Measurements from ENCODE around the gene SEPTIN5.

SEPTIN5 gene

DNA sequence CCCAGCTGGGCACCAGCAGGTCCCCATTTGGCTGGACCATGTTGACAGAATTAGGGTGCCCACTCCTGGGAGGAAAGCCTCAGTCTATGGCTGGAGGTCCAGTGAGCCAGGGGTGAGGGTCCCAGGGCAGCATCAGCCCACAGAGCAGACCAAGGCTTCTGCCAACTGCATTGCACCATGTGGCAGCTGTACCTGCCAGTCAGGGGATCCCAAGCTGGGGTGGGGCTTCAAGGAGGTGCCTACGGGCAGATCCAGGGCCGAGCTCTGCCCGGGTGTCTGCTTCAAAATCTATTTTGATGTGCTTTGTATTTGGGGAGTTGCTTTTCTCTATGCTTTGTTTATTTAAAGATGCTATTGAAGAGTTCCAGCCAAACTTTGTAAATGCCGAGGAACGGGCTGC is 19.5 kb downstream of the SEPTIN5 start:
- no peak for DNase-seq (ENCODE audit: low read depth)

DNA sequence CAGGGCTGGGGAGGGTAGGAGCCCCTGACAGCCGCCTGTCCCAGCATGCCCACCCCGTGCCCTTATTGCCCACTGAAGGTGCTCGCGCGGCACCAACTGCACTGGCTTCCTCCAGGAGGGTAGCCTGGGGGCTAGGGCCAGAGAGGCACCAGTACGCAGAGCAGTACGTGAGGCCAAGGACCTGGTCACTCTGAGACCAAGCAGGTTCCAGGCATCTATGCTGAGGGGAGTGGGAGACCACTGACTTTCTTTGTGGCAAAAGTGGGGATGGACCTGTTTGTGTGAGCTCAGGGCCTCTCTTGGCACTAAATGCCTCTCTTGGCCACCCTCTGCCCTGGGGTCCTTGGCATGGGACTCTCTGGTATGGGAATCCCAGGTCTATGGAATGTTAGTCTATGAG is 19.9 kb downstream of the SEPTIN5 start:
- no peak for DNase-seq (ENCODE audit: low read depth)

DNA sequence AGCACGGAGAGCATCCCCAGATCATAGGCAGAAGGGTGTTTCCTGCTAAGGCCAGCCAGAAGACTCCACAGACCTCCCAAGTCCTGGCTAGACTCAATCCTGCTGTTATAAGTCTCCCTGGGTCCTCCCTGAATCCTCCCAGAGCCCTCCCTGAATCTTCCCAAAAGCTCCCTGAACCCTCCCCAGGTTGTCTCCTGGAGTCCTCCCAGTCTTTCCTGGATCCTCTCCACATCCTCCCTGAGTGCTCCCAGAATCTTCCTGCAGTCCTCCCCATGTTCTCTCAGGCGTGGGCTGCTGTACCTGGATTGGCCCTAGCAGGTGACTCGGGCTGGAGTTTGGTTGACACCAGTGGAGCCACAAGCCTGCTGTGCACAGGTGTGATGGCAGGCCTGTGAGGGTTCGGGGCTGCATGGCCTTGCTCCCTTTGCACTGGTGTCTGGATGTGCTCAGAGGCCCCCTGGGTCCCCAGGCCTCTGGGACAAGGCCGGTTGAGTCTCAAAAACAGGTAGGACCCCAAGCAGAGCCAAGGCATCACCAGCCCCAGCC is 20.6 kb downstream of the SEPTIN5 start:
- DNase-seq (ENCODE audit: low read depth) = no peak

DNA sequence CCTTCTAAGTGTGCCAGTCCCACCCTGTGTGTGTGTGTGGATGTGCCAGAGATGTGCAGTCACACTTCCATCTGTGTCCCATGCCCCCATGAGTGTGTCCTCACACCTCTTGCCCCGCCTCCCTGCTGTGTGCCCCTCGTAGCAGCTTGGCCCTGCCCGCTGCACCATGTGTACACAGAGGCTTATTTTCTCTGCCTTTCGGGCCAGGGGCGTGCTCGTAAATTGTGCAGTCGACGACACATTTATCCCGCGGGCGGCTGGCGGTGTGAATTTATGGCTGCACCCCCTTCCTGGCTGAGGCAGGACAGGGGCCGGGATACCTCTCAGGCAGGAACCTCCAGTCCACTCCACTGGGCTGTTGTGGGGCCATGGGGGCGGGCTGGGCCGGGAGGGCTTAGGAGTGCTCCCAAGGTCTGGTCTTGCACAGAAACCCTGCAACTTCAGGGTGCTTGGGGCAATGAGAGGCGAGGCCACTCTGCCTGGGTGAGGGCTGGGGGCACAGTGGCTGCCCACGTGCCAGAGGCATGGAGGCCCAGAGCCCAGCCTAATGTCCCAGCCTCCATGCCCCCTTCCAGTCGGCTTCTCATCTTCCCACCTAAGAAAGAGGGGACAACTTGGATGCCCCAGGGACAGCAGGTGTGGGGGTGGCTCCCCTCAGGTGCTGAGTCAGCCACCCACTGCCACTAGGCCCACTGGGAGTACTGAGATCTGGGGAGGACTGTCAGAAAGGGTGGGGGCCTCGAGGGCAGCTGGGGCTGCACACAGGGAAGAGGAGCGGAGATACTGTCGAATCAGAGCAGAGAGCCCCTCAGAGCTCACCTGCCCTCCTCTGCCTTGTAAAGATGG is 21.6 kb downstream of the SEPTIN5 start:
- DNase-seq (ENCODE audit: low read depth) = no peak

DNA sequence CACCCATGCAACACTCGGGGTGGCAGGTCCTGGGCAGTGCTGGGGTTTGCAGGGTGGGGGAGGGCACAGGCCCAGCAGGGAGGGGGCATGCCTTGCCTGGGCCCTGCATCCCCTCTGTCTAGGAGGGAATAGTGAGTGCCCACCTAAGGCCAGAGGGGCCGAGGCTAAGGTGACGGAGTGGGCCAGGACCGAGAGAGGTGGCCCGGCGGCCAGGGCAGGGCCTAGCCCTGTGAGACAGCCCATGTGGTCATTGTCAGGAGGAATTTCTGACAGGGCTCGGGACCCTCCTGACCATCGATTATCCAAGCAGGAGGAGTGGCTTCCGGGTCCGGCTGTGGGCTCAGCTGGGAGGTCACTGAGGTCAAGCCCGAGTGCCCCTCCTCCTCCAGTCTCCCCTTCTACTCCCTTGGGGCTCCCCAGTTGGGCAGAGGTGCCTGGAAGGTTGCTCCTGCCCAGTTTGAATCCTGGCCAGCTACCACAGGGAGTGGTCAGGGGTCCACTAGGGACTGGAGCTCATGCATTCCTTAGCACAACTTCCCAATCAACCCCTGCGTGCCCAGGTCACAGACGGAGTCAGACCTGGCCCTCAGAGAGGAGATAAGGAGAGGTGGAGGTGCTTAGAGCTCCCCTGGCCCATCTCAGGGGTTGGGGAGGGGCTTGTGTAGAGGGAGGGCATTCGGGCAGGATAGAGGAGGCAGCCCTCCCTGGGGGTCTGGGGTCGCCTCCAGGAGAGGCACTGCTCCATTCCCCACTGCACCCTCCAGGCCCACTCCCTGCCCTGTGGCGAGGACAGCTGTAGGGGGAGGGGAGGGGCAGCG is 23.8 kb downstream of the SEPTIN5 start:
- DNase-seq (ENCODE audit: low read depth) = no peak

DNA sequence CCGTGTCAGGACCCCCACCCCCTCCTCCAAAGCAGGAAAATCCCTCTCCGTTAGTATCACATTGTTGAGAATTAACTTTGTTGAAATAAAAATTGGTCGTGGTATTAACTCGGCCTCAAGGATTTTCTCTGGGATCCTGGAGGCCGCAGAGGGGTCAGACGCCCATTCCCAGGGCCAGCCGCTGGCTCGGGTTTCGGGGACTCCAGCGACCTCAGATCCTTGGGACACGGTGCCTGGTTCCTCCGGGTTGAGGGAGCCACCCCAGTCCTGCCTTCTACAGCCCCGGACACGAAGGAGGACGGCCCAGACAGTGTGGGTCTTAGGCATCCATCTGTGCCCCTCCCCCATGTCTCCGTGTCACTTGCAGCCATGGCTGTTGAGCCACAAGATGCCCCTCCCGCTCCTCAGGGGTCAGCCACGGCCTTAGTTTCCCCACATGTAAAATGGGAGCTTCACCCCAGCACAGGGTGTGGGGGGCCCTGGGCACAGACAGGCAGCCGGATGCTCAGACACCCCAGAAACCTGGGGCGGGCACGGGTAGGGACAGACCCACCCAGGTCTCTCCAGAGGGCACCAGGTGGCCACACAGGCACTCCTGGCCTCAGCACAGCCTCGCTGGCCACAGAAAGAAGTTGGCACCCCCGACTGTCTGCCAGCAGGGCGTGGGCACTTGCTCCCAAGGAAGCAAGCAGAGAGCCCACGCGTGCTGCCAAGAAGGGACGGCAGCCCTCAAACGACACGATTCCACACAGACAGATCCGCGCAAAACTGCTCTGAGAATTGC is 24.6 kb downstream of the SEPTIN5 start:
- DNase-seq (ENCODE audit: low read depth) = no peak

DNA sequence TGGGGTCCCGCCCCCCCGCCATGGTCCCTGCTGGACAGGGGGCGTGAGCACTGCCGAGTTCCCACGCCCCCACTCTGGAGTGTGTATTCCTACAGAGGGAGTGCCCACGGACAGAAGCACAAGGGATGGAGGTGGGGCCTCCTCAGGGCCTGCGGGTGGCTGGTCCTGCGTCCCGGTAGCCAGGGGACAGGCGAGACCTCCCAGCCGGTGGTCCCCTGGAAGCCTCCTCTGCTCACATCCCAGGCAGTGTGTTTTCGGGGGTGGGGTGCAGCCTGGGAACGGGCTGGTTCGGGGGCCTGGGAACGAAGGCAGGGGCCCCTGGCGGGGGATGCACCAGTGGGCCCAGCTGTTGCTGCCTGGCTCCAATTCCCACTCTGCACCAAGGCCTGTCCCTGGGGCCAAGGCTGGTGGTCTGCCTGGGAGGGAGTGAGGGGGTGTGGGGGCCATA is 25.2 kb downstream of the SEPTIN5 start:
- no peak for DNase-seq (ENCODE audit: low read depth)

DNA sequence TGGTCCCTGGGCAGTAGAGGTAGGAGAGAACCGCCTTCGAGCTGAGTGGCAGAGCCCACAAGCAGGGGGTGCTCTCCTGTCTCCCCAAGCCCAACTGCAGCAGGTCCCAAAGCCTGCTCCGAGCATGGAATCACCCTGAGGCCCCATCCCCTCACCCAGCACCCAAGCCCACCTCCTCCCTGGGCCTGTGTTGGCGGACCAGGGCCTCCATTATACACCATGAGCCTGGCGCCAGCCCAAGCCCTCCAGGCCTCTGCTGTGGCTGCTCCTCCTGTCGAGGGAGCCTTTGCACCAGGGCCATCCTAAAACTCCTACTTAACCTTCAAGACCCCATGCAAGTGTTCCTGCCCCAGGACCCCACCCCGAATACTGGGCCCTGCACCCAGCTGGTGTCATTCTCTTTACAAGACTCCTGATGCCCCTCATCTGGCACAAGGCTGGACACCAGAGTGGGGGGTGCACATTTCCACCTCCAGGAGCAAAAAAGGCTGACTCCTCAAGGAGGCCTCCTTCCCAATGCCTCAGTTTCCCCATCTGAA is 25.7 kb downstream of the SEPTIN5 start:
- no peak for DNase-seq (ENCODE audit: low read depth)

DNA sequence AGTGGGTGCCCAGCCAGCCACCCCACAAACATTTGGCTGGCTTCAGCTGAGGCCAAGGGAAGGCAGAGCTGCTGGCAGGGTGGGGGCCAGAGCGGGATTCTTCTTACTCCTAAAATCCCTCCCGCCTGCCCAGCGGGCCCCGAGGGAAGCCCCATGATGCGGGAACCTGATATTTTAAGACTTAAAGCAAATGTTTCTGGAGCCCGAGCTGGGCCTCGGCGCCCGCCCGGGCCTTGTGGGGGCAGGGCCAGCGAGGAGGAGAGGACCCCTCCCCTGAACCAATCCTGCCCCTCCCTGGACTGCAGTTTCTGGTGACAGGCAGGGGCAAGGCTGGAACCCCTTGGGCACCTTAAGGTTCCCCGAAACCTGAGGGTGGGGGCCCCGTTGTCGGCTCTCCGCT is 26.3 kb downstream of the SEPTIN5 start:
- no peak for DNase-seq (ENCODE audit: low read depth)

DNA sequence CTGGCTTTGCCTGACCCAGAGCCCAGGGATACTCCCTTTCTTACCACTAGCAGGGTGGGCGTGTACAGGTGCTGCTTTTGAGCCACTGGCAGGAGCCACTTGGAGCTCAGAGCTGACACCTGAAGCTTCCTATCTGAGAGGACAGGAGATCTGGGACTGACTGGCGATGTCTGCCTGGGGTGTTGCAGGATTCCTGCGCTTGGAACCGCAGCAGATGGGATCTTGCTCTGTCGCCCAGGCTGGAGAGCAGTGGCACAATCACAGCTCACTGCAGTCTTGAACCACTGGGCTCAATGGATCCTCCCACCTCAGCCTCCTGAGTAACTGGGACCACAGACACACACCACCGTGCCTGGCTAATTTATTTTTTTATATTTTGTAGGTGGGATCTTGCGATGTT is 26.8 kb downstream of the SEPTIN5 start:
- no peak for DNase-seq (ENCODE audit: low read depth)

DNA sequence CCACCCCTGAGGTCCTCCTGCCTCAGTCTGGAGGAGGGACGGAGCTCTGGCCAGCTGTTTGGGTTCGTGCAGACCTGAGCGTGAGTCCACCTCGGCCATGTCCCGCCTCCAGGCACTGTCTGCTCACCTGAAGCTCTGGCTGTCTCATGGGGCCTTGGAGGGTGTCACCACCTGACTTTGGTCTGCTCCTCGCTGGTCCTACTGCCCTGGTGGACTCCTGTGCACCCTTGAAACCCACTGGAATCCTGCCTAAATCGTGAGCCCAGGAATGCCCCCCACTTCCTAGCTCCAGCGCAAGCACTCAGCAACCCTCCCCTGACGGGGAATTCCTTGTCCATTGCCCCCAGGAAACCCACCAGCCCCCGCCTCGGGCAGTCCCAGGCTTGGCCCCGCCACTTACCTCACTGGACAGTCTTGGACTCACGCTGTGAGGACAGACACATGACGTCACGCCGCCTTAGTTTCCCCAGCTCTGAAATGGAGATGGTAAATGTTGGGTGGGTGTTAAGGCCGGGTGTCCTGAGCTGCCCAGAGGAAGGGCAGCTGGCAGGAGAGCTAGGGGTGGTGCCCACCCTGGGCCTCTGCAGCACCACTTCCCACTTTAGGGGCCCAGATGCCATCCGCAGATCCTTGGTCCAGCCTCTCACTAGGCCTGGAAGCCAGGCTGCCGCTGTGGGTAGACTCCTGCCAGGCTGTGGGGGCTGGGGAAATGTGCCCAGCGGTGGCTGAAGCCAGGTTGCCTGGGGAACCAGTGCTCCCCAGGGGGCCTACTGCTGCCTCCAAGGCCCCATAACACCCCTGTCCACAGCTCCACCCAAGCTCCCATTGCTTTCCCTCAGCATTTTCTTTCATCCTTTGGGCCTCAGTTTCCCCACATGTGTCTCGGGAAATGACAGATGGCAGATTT is 28.1 kb downstream of the SEPTIN5 start:
- no peak for DNase-seq (ENCODE audit: low read depth)

DNA sequence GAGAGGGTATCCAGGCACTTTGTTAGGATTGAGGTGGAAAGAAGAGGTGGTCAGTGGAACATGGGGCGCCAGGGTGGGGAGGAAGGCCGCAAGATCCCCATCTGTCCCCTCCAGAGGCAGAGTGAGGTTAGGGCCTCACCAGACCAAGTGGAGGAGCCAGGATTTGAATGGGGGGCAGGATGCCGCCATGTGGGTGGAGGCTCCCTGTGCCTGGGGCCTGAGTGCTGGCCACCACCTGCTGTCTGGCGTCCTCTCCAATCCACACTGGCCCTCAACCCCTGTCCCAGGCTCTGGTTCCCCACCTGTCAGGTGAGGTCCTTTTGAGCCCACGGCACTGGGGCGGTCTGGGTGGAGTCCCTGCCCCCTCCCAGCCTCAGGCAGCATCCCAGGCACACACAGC is 28.8 kb downstream of the SEPTIN5 start:
- DNase-seq (ENCODE audit: low read depth) = no peak

DNA sequence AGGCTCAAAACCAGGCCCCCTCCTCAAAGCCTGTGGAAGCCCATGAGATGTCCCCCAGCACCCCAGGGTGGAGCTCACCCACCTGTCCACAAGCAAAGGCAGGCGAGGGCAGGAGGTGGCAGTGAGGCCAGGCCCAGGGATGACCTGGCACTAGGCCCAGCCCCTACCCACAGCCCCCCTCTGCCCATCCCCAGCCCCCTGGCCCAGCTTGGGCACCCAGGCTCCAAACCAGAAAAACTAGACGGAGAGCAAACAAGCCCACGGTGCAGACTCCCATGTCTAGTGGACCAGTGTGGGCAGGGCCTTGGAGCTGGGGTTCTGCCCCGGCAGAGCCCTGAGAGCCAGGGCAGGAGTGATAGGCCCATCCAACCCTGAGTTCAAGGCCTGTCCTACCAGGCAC is 29.3 kb downstream of the SEPTIN5 start:
- DNase-seq (ENCODE audit: low read depth) = no peak

DNA sequence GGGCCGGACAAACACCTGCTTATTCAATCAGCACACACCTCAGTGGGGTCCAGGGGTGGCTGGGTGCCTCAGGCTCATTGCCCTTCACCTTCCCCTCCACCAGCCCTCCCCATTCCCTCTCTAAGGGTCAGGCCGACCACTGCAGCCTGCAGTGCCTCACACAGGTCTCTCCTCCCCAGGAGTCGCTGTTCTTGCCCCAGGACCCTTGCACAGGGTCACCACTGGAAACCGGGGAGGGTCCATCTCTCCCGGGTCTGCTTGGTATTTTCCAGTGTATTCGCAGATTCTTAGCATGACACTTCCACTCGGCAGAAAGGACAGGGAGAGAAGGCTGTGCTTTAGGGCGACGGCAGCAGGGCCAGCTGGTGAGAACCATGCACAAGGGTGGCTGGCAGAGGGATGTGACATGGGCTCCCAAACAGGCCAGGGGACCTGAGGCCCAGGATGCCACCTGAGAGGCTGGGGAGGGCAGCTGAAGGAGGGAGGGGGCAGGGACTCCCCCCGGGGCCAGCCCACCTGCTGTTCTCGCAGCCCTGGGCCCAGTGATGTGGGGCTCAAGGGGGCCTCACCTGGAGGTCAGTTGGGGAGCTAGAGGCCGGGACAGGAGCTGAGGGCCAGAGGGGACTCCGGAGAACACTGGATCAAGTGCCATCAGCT is 30.2 kb downstream of the SEPTIN5 start:
- DNase-seq (ENCODE audit: low read depth) = no peak

DNA sequence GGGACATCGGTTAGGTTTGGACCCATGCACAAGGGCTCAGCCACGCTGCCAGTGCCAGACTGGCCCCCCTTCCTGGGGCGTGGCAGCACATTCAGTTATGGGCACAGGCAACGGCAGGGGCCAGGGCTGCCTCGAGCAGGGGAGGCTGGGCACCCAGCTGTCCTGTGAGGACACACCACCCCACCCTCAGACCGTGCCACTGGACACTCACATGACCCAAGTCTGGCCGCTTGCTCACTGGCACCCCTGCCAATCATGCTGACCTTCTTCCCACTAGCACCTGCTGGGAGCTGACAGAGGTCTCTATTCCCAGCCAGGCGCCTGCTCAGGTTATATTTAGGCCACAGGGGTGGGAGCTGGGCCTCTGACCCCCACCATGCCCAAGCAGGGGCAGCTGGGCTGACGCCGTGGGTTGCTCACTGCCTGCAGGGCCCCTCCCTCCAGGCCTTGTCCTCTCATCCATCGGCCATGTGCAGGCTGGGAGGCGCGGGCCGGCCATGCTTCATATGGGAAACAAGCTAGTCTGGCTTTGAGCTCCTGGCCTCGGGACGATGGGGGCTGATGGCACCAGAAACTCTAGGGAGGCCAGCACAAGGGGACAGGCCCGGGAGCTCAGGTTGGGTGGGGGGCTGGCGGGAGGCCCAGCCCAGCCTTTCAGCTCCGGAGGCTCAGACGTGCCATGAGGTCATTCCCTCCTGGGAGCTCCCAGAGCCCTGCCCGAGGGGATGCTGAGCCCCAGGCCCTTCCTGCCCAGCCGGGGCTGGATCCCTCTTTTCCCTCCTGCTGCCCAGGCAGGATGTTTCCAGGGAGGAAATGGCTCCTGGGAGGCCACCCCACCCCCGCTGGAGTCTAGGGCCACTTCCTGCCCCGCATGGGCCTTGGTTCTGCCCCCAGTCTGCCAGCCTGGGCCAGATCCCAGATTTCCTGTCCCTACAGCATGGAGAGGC is 31.1 kb downstream of the SEPTIN5 start:
- no peak for DNase-seq (ENCODE audit: low read depth)

DNA sequence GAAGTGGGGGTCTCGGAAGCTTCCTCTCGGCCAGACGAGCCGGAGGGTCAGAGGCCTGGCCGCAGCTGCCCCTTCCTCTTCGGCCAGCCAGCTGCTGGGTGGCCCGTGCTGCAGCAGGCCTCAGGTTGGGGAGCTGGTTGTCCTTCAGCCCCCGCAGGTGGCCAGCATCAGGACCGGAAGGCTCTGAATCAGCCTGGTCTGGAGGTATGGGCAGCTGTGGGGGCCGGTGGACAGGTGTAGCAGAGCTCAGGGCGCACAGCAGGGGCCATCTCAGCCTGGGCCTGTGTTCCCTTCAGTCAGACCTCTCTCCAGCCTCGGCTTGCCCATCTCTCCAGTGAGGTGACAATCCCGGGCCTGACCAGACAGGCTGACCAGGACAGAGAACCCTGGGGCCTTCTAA is 32.4 kb downstream of the SEPTIN5 start:
- DNase-seq (ENCODE audit: low read depth) = no peak

DNA sequence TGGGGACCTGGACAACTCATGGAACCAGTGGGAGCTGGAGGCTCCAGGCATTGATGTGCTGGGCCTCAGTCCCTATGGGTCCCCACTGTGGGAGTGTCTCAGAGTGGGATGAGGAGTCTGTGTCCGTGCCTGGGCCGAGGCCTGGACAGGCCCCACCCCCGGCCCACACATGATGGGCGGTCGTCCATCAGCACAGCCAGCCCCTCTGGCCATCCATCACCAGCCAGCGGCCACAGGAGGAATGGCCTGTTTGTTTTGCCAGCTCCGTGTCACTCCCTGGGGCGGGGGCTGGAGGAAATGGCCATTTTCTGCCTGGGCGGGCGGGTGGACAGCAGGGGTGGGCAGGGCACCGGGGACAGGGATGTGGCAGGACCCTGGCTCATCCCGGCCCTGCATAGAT is 33.2 kb downstream of the SEPTIN5 start:
- no peak for DNase-seq (ENCODE audit: low read depth)

DNA sequence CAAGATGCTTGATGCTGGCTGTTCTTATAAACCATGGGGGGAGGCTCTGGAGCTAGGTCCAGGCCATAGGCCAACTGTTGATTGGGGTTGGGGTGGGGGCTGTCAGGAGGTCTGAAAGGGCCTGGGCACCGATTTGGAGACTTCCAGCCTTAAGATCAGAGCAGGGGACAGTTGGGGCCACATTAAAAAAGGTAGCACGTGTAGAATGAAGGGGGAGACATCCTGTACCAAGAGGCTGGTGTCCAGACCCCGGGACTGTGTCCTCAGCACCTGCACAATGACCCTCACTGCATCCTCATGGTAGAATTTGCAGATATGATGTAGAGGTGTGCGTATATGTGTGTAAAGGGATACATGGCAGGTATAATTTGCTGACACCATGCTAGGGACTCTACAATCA is 33.8 kb downstream of the SEPTIN5 start:
- no peak for DNase-seq (ENCODE audit: low read depth)

DNA sequence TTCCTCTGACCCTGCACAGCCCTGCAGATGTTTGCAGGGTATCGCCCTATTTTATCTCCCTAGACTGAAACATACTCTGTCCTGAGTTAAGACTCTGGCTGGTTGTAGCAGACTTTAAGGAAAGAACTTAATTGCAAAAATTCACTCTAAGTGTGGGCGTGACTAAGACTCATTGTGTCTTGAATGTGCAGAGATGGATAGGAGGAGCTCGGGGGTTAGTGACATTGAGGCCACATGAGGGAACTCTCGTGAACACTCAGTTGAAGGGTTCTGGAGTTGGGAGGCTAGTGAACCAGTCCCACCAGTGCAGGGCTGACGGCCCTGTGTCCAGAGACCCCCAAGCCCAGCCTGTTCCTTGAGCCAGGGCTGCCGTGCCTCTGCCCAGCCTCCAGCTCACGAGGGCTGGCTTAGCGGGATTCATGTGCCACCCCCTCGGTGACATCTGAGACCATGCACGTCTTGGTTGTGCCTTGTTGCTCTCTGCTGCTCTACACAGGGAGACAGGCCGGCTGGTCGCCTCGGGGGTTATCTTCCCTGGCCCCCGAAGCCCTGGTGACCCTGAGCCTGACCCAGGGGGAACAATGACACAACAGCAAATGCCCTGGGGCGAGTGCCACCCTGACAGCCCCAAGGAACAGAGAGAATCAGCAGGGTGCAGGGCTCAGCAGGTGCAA is 34.8 kb downstream of the SEPTIN5 start:
- DNase-seq (ENCODE audit: low read depth) = no peak
